NB4 (cell line): Measurements from ENCODE around the gene MFSD11.

Source experiments
- DNase-seq: peaks from one replicate; pipeline ENCODE4 v3.0.0; 2010; ENCODE audit warnings: low read depth
- H3K4me3 ChIP-seq: one replicate; pipeline ENCODE4 v1.5.1; 2011; ENCODE audit warnings: mild to moderate bottlenecking, low read depth, low read length, moderate library complexity
- MAX ChIP-seq: IDR thresholded peaks from 2 replicates; pipeline ENCODE4 v1.6.1; 2011; ENCODE audit warnings: low read depth, low read length
- MYC ChIP-seq: IDR thresholded peaks from 2 replicates; pipeline ENCODE4 v1.6.1; 2011; ENCODE audit warnings: low read depth, low read length
- POLR2A ChIP-seq: IDR thresholded peaks from 2 replicates; pipeline ENCODE4 v1.6.1; 2011; ENCODE audit warnings: mild to moderate bottlenecking; ENCODE audit not compliant: insufficient read length; ENCODE audit errors: extremely low read depth
- TF ChIP-seq, protein P1 (sequence below): IDR thresholded peaks from one replicate; pipeline ENCODE4 v1.5.1; 2012; ENCODE audit warnings: low read depth, low read length

MFSD11 gene

DNA sequence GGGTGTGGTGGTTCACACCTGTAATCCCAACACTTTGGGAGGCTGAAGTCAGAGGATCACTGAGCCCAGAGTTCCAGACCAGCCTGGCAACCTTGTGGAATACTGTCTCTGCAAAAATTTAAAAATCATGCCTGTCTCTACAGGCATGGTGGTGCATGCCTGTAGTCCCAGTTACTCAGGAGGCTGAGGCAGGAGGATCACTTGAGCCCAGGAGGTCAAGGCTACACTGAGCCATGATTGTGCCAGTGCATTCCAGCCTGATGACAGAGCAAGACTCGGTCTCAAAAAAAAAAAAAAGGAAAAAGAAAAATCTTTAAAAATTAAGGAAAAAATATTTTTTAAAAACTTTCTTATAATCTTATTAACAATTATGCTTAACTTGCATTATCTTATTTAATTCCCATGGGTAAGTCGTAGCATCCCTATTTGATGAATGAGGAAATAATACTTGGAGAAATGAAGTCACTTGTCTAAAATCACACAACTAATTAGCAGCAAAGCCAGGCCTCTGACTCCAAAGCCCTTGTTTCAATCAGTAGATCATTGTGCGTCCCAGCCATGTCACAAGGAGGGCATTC lies 13.6 kb downstream of the MFSD11 start:
- no peak overlapping the region for H3K4me3 ChIP-seq
- no peak for TF ChIP-seq POLR2A
- no peak for TF ChIP-seq MAX
- TF ChIP-seq, protein P1, sequence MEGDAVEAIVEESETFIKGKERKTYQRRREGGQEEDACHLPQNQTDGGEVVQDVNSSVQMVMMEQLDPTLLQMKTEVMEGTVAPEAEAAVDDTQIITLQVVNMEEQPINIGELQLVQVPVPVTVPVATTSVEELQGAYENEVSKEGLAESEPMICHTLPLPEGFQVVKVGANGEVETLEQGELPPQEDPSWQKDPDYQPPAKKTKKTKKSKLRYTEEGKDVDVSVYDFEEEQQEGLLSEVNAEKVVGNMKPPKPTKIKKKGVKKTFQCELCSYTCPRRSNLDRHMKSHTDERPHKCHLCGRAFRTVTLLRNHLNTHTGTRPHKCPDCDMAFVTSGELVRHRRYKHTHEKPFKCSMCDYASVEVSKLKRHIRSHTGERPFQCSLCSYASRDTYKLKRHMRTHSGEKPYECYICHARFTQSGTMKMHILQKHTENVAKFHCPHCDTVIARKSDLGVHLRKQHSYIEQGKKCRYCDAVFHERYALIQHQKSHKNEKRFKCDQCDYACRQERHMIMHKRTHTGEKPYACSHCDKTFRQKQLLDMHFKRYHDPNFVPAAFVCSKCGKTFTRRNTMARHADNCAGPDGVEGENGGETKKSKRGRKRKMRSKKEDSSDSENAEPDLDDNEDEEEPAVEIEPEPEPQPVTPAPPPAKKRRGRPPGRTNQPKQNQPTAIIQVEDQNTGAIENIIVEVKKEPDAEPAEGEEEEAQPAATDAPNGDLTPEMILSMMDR: no peak
- TF ChIP-seq MYC: no peak
- no peak for DNase-seq

GRCh38 chr17:76752006-76752405 lies 14.1 kb downstream of the MFSD11 start:
- no peak for TF ChIP-seq MAX
- TF ChIP-seq, protein P1: no peak
- no peak for TF ChIP-seq POLR2A
- TF ChIP-seq MYC: no peak

GRCh38 chr17:76753061-76753961 lies 15.4 kb downstream of the MFSD11 start:
- no peak for DNase-seq
- no peak overlapping the region for H3K4me3 ChIP-seq
- TF ChIP-seq, protein P1: no peak
- TF ChIP-seq POLR2A (no peak), MYC (no peak), MAX (no peak)

More at GRCh38 chr17:76752006-76752405, 14.1 kb downstream of the MFSD11 start:
- H3K4me3 ChIP-seq: no peak overlapping the region
- DNase-seq: no peak

DNA sequence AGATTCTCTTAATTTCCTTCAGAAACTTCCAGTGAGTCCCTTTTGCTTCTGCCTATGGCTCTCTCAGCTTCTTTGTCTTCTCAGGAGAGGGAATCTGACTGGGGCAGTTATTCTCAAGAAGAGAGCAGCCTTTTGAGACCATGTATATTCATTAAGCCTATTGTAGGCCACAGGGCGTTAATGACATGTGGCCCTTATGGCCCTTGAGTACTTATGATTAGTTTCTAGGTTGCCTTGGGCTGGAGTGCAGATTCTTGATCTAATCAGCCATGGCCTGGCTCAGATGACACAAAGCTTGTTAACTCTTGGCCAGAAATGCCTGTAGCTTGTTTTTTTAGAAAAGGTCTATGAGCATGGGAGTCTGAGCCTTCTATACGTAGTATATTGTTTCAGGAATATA lies 17.4 kb downstream of the MFSD11 start:
- no peak for DNase-seq
- H3K4me3 ChIP-seq: no peak overlapping the region
- TF ChIP-seq, protein P1: no peak
- no peak for TF ChIP-seq MYC
- no peak for TF ChIP-seq MAX
- TF ChIP-seq POLR2A: no peak

- TF ChIP-seq MAX (no peak), MYC (no peak), POLR2A (no peak)
- TF ChIP-seq, protein P1: no peak
- no peak for DNase-seq
- H3K4me3 ChIP-seq: no peak overlapping the region
Observed at GRCh38 chr17:76757256-76757655, 19.3 kb downstream of the MFSD11 start.
